Ovary (tissue), 3 donors: Measurements from ENCODE around the gene ANTXR2.

Experiments
- CTCF ChIP-seq, 3 donors: fragments of 450-650 bp in 2 of 3; fragments of 200-600 bp in 1 of 3; IDR thresholded peaks; one replicate each; pipeline versions ENCODE4 v1.5.1 to v1.8.0; 2016 to 2022; ENCODE audit warnings: antibody characterized with exemption in 3 of 3, mild to moderate bottlenecking in 1 of 3
- EP300 ChIP-seq: sonication (generic); formaldehyde crosslinking; IDR thresholded peaks from one replicate; pipeline ENCODE4 v1.6.1; 2017; ENCODE audit warnings: antibody characterized with exemption
- POLR2A ChIP-seq: fragments of 450-650 bp; IDR thresholded peaks from one replicate; pipeline ENCODE4 v1.6.1; 2017; ENCODE audit warnings: antibody characterized with exemption, mild to moderate bottlenecking, moderate library complexity
- donor health status: DM: no; HTN: no; CAD: no.

- TF ChIP-seq POLR2A, result no peak
- no peak for TF ChIP-seq EP300
- no peak for TF ChIP-seq CTCF (IDR thresholded peaks at IDR 0.05)
Observed at GRCh38 chr4:80073473-80074008, 512 bp upstream of the ANTXR2 start.
